Astrocyte (in vitro differentiated cells and primary cell): Measurements from ENCODE around the gene SIGLEC9. TPM values are rescaled to one million over a fixed set of nuclear protein-coding genes. Genes with fewer than 3 reads are reported as not detected.

ENCODE experiments used
- DNase-seq: peaks from one replicate; pipeline ENCODE4 v3.0.0-alpha.2; 2010; ENCODE audit warnings: low read depth
- FAIRE-seq: peaks from 2 replicates; lab custom pipeline; 2011; peaks lifted over from hg19 to GRCh38; lab: Jason Lieb, UNC
- H2AFZ ChIP-seq: 2 replicates; pipeline ENCODE4 v1.6.0; 2012; ENCODE audit warnings: low read depth, low read length, inconsistent platforms
- H3K27ac ChIP-seq: 2 replicates; pipeline ENCODE4 v1.5.1; 2011; ENCODE audit warnings: low read depth, low read length, inconsistent platforms
- H3K27me3 ChIP-seq: 2 replicates; pipeline ENCODE4 v1.6.0; 2011; ENCODE audit warnings: low read length, inconsistent platforms; ENCODE audit not compliant: insufficient read depth
- H3K36me3 ChIP-seq: 2 replicates; pipeline ENCODE4 v1.5.1; 2011; ENCODE audit warnings: low read length, inconsistent platforms; ENCODE audit not compliant: insufficient read depth
- H3K4me1 ChIP-seq: 2 replicates; pipeline ENCODE4 v1.5.1; 2011; ENCODE audit warnings: low read length, inconsistent platforms; ENCODE audit not compliant: insufficient read depth
- H3K4me2 ChIP-seq: 2 replicates; pipeline ENCODE4 v1.6.0; 2012; ENCODE audit warnings: low read length, inconsistent platforms
- H3K4me3 ChIP-seq: 2 replicates; pipeline ENCODE4 v1.5.1; 2011; ENCODE audit warnings: low read depth, mild to moderate bottlenecking, low read length, inconsistent platforms; ENCODE audit not compliant: insufficient read depth
- H3K79me2 ChIP-seq: 2 replicates; pipeline ENCODE4 v1.6.0; 2012; ENCODE audit warnings: mild to moderate bottlenecking, low read length, inconsistent platforms; ENCODE audit not compliant: insufficient read depth
- H3K9ac ChIP-seq: 2 replicates; pipeline ENCODE4 v1.6.0; 2012; ENCODE audit warnings: mild to moderate bottlenecking, low read length, inconsistent platforms
- H3K9me3 ChIP-seq: 2 replicates; pipeline ENCODE4 v1.5.1; 2012; ENCODE audit warnings: low read depth, mild to moderate bottlenecking, low read length, inconsistent platforms; ENCODE audit not compliant: insufficient read depth
- H4K20me1 ChIP-seq: 2 replicates; pipeline ENCODE4 v1.6.0; 2012; ENCODE audit warnings: low read length, inconsistent platforms; ENCODE audit not compliant: insufficient read depth
- H3K27ac Mint-ChIP-seq: one replicate; pipeline ENCODE4 v1.8.0; 2021; ENCODE audit warnings: mild to moderate bottlenecking, mixed read lengths; ENCODE audit not compliant: unreplicated experiment
- H3K27me3 Mint-ChIP-seq: one replicate; pipeline ENCODE4 v1.8.0; 2021; ENCODE audit warnings: low read depth, mixed read lengths; ENCODE audit not compliant: unreplicated experiment
- H3K36me3 Mint-ChIP-seq: one replicate; pipeline ENCODE4 v1.8.0; 2021; ENCODE audit warnings: low read depth, mixed read lengths; ENCODE audit not compliant: unreplicated experiment
- H3K4me1 Mint-ChIP-seq: one replicate; pipeline ENCODE4 v1.8.0; 2021; ENCODE audit warnings: low read depth, mixed read lengths; ENCODE audit not compliant: unreplicated experiment
- H3K4me3 Mint-ChIP-seq: one replicate; pipeline ENCODE4 v1.8.0; 2021; ENCODE audit warnings: mild to moderate bottlenecking, moderate library complexity, mixed read lengths; ENCODE audit not compliant: unreplicated experiment
- H3K9me3 Mint-ChIP-seq: one replicate; pipeline ENCODE4 v1.8.0; 2021; ENCODE audit warnings: mild to moderate bottlenecking, mixed read lengths; ENCODE audit not compliant: unreplicated experiment
- EZH2 ChIP-seq: IDR thresholded peaks from 2 replicates; pipeline ENCODE4 v1.6.1; 2012; ENCODE audit warnings: mild to moderate bottlenecking, low read length, inconsistent platforms; ENCODE audit not compliant: insufficient read depth
- total RNA-seq: library from RNA; stranded (reverse); gene quantifications from 2 replicates; pipeline ENCODE4 v1.2.1, GENCODE V29; 2021
- TF ChIP-seq, protein P1 (sequence below): IDR thresholded peaks from 2 replicates; pipeline ENCODE4 v1.5.1; 2011; ENCODE audit warnings: low read depth, mild to moderate bottlenecking, inconsistent platforms, low read length, moderate library complexity; ENCODE audit not compliant: insufficient read depth

SIGLEC9 gene
- total RNA-seq, 1 donor from 2014 or later: not detected

DNA sequence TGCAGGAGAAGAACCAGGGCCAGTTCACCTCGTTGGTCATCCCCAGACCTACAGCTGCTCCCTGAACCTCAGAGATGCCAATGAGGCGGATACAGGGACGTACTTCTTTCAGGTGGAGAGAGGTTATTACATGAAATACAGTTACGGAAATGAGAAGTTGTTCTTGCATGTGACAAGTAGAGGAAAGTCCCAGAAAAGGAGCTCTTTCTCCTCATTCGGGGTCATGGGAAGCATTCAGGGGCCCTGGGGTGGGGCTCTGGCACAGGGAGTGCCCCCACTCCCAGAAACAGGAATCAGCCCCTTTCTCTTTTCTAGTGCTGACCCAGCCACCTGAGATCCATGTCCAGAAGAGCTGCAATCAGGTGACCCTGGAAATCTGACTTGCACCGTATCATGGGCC lies 4.5 kb upstream of the SIGLEC9 start:
- H3K4me3 Mint-ChIP-seq: no peak overlapping the region
- no peaks in the 10 kb centered on the region for H3K36me3 Mint-ChIP-seq
- no peaks in the 10 kb centered on the region for H3K27me3 ChIP-seq

DNA sequence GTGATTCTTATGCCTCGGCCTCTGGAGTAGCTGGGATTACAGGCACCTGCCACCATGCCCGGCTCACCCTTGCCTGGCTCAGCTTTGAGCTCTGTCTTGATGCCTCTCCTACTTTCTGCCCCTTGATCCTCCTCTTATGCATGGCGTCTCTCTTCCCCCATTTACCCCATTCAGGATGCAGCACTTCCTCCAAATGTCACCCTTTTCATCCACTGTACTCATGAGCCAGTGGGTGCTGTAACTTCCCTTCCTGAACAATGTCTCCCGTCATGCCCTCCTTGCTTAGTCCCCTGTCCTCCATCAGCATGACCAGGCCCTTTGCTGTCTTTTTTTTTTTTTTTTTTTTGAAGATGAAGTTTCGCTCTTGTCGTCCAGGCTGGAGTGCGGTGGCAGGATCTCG lies 3.4 kb upstream of the SIGLEC9 start:
- Histone ChIP-seq H3K4me3 (no peak overlapping the region), H3K9me3 (no peaks in the 10 kb centered on the region), H3K27ac (no peak overlapping the region), H3K9ac (no peak overlapping the region), H3K27me3 (no peaks in the 10 kb centered on the region), H3K4me2 (no peak overlapping the region), H3K36me3 (no peaks in the 10 kb centered on the region), H4K20me1 (no peaks in the 10 kb centered on the region), H2AFZ (no peak overlapping the region), H3K79me2 (no peaks in the 10 kb centered on the region), H3K4me1 (no peaks in the 10 kb centered on the region)
- Mint-ChIP-seq H3K27ac (no peak overlapping the region), H3K27me3 (peaks cover 20% of the 10 kb centered on the region), H3K36me3 (no peaks in the 10 kb centered on the region), H3K4me3 (no peak overlapping the region), H3K9me3 (no peaks in the 10 kb centered on the region), H3K4me1 (peaks cover 5% of the 10 kb centered on the region)
- FAIRE-seq: no peak
- no peak for DNase-seq
- no peak for TF ChIP-seq EZH2
- TF ChIP-seq, protein P1, sequence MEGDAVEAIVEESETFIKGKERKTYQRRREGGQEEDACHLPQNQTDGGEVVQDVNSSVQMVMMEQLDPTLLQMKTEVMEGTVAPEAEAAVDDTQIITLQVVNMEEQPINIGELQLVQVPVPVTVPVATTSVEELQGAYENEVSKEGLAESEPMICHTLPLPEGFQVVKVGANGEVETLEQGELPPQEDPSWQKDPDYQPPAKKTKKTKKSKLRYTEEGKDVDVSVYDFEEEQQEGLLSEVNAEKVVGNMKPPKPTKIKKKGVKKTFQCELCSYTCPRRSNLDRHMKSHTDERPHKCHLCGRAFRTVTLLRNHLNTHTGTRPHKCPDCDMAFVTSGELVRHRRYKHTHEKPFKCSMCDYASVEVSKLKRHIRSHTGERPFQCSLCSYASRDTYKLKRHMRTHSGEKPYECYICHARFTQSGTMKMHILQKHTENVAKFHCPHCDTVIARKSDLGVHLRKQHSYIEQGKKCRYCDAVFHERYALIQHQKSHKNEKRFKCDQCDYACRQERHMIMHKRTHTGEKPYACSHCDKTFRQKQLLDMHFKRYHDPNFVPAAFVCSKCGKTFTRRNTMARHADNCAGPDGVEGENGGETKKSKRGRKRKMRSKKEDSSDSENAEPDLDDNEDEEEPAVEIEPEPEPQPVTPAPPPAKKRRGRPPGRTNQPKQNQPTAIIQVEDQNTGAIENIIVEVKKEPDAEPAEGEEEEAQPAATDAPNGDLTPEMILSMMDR: no peak

More for the DNA sequence above, 4.5 kb upstream of the SIGLEC9 start:
- no peaks in the 10 kb centered on the region for H3K79me2 ChIP-seq
- Mint-ChIP-seq H3K9me3 (no peaks in the 10 kb centered on the region), H3K4me1 (peaks cover 5% of the 10 kb centered on the region), H3K27ac (no peak overlapping the region), H3K27me3 (peaks cover 28% of the 10 kb centered on the region)
- no peak for FAIRE-seq
- H3K4me2 ChIP-seq: no peak overlapping the region
- no peak overlapping the region for H3K27ac ChIP-seq
- no peak for TF ChIP-seq EZH2
- TF ChIP-seq, protein P1: no peak
- H3K36me3 ChIP-seq: no peaks in the 10 kb centered on the region
- no peaks in the 10 kb centered on the region for H3K9me3 ChIP-seq
- H3K4me1 ChIP-seq: no peaks in the 10 kb centered on the region
- no peak overlapping the region for H3K4me3 ChIP-seq
- DNase-seq: no peak
- H3K9ac ChIP-seq: no peak overlapping the region
- H2AFZ ChIP-seq: no peak overlapping the region
- H4K20me1 ChIP-seq: no peaks in the 10 kb centered on the region

DNA sequence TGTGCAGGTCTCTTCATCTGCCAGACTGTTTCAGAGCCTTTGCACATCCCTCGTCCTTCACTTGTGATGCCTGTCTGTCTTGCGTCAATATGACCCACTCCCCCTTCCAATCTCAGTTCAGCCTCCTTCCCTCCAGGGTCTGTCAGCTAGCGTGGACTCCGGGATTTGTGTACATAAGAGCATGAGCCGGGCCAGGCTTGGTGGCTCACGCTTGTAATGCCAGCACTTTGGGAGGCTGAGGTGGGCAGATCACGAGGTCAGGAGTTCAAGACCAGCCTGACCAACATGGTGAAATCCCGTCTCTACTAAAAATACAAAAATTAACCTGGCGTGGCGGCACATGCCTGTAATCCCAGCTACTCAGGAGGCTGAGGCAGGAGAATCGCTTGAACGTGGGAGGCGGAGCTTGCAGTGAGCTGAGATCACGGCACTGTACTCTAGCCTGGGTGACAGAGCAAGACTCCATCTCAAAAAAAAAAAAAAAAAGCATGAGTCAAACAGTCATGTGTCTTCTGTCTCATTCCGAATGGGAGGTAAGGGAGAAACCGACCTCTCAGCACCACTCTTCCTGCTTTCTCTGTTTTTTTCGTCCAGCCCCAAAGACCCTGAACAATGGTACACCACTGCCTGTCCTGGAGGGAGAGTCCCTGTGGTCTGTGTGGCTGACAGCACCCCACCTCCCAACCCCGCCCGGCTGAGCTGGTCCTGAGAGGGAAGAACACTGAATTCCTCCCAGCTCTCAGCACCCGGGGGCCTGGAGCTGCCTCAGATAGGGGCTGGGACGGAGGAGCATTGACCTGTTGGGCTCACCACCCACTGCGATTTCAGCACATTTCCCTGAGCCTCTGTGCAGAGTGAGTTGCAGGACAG lies 2.4 kb upstream of the SIGLEC9 start:
- H3K4me3 ChIP-seq: no peak overlapping the region
- H3K27me3 ChIP-seq: no peaks in the 10 kb centered on the region
- peak overlapping the region; percentile 14 for H3K27ac Mint-ChIP-seq
- no peak overlapping the region for H3K27ac ChIP-seq
- no peaks in the 10 kb centered on the region for H3K9me3 ChIP-seq
- no peaks in the 10 kb centered on the region for H4K20me1 ChIP-seq
- H3K9me3 Mint-ChIP-seq: no peaks in the 10 kb centered on the region
- no peak overlapping the region for H3K9ac ChIP-seq
- FAIRE-seq: no peak
- peaks cover 19% of the 10 kb centered on the region for H3K27me3 Mint-ChIP-seq
- peaks cover 5% of the 10 kb centered on the region for H3K4me1 Mint-ChIP-seq
- H3K36me3 Mint-ChIP-seq: no peaks in the 10 kb centered on the region
- H2AFZ ChIP-seq: no peak overlapping the region
- H3K4me1 ChIP-seq: no peaks in the 10 kb centered on the region
- no peaks in the 10 kb centered on the region for H3K79me2 ChIP-seq
- H3K36me3 ChIP-seq: no peaks in the 10 kb centered on the region
- no peak overlapping the region for H3K4me2 ChIP-seq
- H3K4me3 Mint-ChIP-seq: no peak overlapping the region
- DNase-seq: no peak
- TF ChIP-seq, protein P1: no peak
- TF ChIP-seq EZH2: no peak
